ENCODE results near the gene ZC3H10. TPM values are rescaled to one million over a fixed set of nuclear protein-coding genes. Genes with fewer than 3 reads are reported as not detected.

Gene ZC3H10
- total RNA-seq, 1 experiment from 2014 or later: 3.5 TPM

DNA sequence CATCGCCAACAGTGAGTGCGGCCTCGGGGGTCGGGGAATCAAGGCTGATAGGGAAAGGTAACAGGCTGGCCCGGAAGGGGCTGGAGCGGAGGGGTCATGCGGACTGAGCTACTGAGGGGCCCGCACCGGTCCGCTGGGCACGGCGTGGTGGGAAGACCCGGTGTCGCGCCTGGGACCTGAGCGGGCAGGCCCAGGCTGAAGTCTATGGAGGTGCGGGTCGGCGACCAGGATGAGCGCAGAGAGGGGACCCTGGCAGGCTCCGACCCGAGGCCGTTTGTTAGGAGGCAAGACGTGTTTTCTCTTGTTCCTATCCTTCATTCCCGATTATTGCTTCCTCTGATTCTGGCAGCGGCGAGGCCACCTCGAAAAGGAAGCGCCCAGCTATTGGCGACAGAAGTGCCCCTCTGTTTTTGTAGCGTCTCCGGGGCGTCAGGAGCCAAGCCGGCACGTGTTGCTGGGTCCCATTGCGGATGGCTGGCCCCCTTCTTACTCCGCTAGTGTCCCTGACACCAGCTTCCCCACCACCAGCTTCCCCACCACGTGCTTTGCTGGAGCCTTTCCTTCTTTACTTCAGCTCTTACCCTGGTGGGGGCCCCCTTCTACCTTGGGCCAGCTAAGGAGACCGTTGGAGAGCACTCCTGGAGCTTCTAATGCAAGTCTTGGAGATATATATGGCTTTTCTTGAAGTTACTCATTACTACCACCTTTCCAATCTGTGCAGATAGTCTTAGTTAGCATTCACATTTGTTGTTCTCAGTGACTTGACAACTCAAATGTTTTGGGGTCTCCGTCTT lies 13.1 kb upstream of the ZC3H10 start:
- H3K4me3 ChIP-seq (ENCODE audit: low read depth, low read length): peak overlapping the region; percentile 68
- Mint-ChIP-seq H3K27me3 (ENCODE audit: insufficient read depth, unreplicated experiment) (no peaks in the 10 kb centered on the region), H3K36me3 (ENCODE audit: insufficient read depth, unreplicated experiment) (peaks cover 85% of the 10 kb centered on the region), H3K4me1 (ENCODE audit: low read depth, unreplicated experiment) (peaks cover 9% of the 10 kb centered on the region), H3K4me3 (ENCODE audit: unreplicated experiment) (peak overlapping the region; percentile 98), H3K9me3 (ENCODE audit: unreplicated experiment) (no peaks in the 10 kb centered on the region), H3K27ac (ENCODE audit: unreplicated experiment) (peak overlapping the region; percentile 99)
- ChIA-PET CTCF (interaction anchor here (0.5 to 2.4 kb wide), 10 partner anchors 14 to 367 kb away, joined by 3 to 24 read pairs (median 6); partner anchors contain the start of genes ORMDL2, RAB5B, SARNP and SMARCC2), POLR2A (interaction anchor here (0.5 to 2.4 kb wide), 13 partner anchors 10 to 131 kb away, joined by 3 to 48 read pairs (median 4); partner anchors contain the start of genes ERBB3, ESYT1, RAB5B and RPL41)
- intact Hi-C loops (cut with micrococcal nuclease; ENCODE audit: unreplicated experiment): loop anchor here (1.0 kb wide), 5 partner anchors 11 to 132 kb away; partner anchors contain the start of gene RPL41
- no peaks in the 10 kb centered on the region; the same call in 1 of the 2 replicates for H3K27me3 ChIP-seq (replicated peaks; ENCODE audit: control insufficient read depth, insufficient read depth, low read length)
- TF ChIP-seq, protein P1, sequence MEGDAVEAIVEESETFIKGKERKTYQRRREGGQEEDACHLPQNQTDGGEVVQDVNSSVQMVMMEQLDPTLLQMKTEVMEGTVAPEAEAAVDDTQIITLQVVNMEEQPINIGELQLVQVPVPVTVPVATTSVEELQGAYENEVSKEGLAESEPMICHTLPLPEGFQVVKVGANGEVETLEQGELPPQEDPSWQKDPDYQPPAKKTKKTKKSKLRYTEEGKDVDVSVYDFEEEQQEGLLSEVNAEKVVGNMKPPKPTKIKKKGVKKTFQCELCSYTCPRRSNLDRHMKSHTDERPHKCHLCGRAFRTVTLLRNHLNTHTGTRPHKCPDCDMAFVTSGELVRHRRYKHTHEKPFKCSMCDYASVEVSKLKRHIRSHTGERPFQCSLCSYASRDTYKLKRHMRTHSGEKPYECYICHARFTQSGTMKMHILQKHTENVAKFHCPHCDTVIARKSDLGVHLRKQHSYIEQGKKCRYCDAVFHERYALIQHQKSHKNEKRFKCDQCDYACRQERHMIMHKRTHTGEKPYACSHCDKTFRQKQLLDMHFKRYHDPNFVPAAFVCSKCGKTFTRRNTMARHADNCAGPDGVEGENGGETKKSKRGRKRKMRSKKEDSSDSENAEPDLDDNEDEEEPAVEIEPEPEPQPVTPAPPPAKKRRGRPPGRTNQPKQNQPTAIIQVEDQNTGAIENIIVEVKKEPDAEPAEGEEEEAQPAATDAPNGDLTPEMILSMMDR (IDR thresholded peaks at IDR 0.05; ENCODE audit: insufficient read depth in 1 of 2, low read depth in 1 of 2, low read length in 1 of 2, severe bottlenecking in 1 of 2, unreplicated experiment in 1 of 2): no peak
- DNase-seq: peak in 1 of 2 experiments; percentile 43
- no peaks in the 10 kb centered on the region for H3K9me3 ChIP-seq
- H3K36me3 ChIP-seq (ENCODE audit: control insufficient read depth, insufficient read depth, low read length): no peaks in the 10 kb centered on the region; the same call in 1 of the 2 replicates
- no TSS peak for BruUV-seq (replicated peaks)
- peaks cover 15% of the 10 kb centered on the region for H3K4me1 ChIP-seq

DNA sequence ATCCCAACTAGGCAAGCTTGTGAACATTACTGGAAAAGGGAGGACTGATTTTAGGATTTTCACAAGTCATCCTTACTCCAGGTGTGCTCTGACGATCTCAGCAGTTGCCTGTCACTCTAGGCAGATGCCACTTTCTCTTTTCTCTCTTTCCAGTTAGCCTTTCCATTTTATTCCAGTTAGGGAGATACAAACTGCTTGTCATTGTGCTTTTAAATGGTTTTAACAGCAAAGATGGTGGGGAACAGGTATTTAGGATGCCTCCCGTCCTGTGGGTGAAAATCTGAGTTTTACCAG lies 12.5 kb upstream of the ZC3H10 start:
- BruUV-seq (replicated peaks): no TSS peak
- H3K9me3 Mint-ChIP-seq (ENCODE audit: unreplicated experiment): no peaks in the 10 kb centered on the region
- Histone ChIP-seq H3K4me3 (ENCODE audit: low read depth, low read length) (peak overlapping the region; percentile 68), H3K9me3 (no peaks in the 10 kb centered on the region), H3K36me3 (ENCODE audit: control insufficient read depth, insufficient read depth, low read length) (peaks cover 1% of the 10 kb centered on the region), H3K27me3 (replicated peaks; ENCODE audit: control insufficient read depth, insufficient read depth, low read length) (no peaks in the 10 kb centered on the region; the same call in 1 of the 2 replicates), H3K4me1 (peaks cover 15% of the 10 kb centered on the region)
- ChIA-PET CTCF (interaction anchor here (0.5 to 2.4 kb wide), 4 partner anchors 13 to 26 kb away, joined by 3 to 24 read pairs (median 14); partner anchors contain the start of gene ZC3H10), POLR2A (interaction anchor here (0.9 to 1.5 kb wide), 3 partner anchors 12 to 98 kb away, joined by 3 read pairs; partner anchors contain the start of gene ZC3H10)
- peaks cover 85% of the 10 kb centered on the region for H3K36me3 Mint-ChIP-seq (ENCODE audit: insufficient read depth, unreplicated experiment)
- TF ChIP-seq, protein P1 (IDR thresholded peaks at IDR 0.05; ENCODE audit: insufficient read depth in 1 of 2, low read depth in 1 of 2, low read length in 1 of 2, severe bottlenecking in 1 of 2, unreplicated experiment in 1 of 2): no peak
- peaks cover 9% of the 10 kb centered on the region for H3K4me1 Mint-ChIP-seq (ENCODE audit: low read depth, unreplicated experiment)
- H3K4me3 Mint-ChIP-seq (ENCODE audit: unreplicated experiment): peak overlapping the region; percentile 98
- H3K27ac Mint-ChIP-seq (ENCODE audit: unreplicated experiment): peak overlapping the region; percentile 99
- no peak for DNase-seq
- intact Hi-C loops (cut with micrococcal nuclease; ENCODE audit: unreplicated experiment): no loop called here
- no peaks in the 10 kb centered on the region for H3K27me3 Mint-ChIP-seq (ENCODE audit: insufficient read depth, unreplicated experiment)

DNA sequence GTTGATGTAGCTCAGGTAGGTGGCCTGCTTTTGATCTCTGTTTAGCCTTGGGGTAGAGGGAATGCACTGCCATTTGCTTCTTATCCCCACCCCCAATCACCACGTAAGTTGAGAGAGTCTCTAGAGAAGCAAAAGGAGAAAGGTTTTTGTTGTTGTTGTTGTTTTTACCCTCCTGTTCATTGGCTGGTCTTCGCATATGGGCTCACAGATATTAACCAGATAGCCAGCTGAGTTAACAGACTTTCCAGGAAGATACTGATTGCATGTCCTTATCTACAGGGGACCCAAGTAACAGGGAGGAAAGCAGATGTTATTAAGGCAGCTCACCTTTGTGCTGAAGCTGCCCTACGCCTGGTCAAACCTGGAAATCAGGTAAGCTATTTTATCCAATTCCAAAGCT lies 10.8 kb upstream of the ZC3H10 start:
- CTCF ChIA-PET: interaction anchor here (0.6 kb wide), 1 partner anchor 11 kb away, joined by 5 read pairs; no protein-coding TSS in a partner anchor
- H3K4me3 ChIP-seq (ENCODE audit: low read depth, low read length): no peak overlapping the region
- intact Hi-C loops (cut with micrococcal nuclease; ENCODE audit: unreplicated experiment): no loop called here
- Mint-ChIP-seq H3K27me3 (ENCODE audit: insufficient read depth, unreplicated experiment) (no peaks in the 10 kb centered on the region), H3K4me3 (ENCODE audit: unreplicated experiment) (no peak overlapping the region), H3K9me3 (ENCODE audit: unreplicated experiment) (no peaks in the 10 kb centered on the region), H3K36me3 (ENCODE audit: insufficient read depth, unreplicated experiment) (peaks cover 84% of the 10 kb centered on the region), H3K27ac (ENCODE audit: unreplicated experiment) (no peak overlapping the region), H3K4me1 (ENCODE audit: low read depth, unreplicated experiment) (peaks cover 9% of the 10 kb centered on the region)
- POLR2A ChIA-PET: no interaction called here
- no TSS peak for BruUV-seq (replicated peaks)
- no peak for DNase-seq
- no peaks in the 10 kb centered on the region; the same call in 1 of the 2 replicates for H3K27me3 ChIP-seq (replicated peaks; ENCODE audit: control insufficient read depth, insufficient read depth, low read length)
- H3K36me3 ChIP-seq (ENCODE audit: control insufficient read depth, insufficient read depth, low read length): peaks cover 1% of the 10 kb centered on the region
- no peaks in the 10 kb centered on the region for H3K9me3 ChIP-seq
- TF ChIP-seq, protein P1 (IDR thresholded peaks at IDR 0.05; ENCODE audit: insufficient read depth in 1 of 2, low read depth in 1 of 2, low read length in 1 of 2, severe bottlenecking in 1 of 2, unreplicated experiment in 1 of 2): no peak
- H3K4me1 ChIP-seq: peaks cover 15% of the 10 kb centered on the region
